ENCODE data around the gene LTBP1.
"Not testable (repeated sequence)": the region's sequence is repeated elsewhere in the genome, so short reads cannot be mapped to it uniquely, and the experiment has no call there.

LTBP1 gene

GRCh38 chr2:33430856-33431255 lies 484.1 kb downstream of the LTBP1 start:
- DNase-seq (ENCODE audit: low read depth in 2 of 2), result no peak

- no peak for DNase-seq (ENCODE audit: low read depth in 2 of 2)
Measured at GRCh38 chr2:33432871-33433270, 486.1 kb downstream of the LTBP1 start.

GRCh38 chr2:33433279-33434235 lies 486.8 kb downstream of the LTBP1 start:
- no peak for DNase-seq (ENCODE audit: low read depth in 2 of 2)

GRCh38 chr2:33435518-33435917 lies 488.8 kb downstream of the LTBP1 start:
- DNase-seq (ENCODE audit: low read depth in 2 of 2), result no peak

GRCh38 chr2:33436083-33436482 lies 489.3 kb downstream of the LTBP1 start:
- no peak for DNase-seq (ENCODE audit: low read depth in 2 of 2)

GRCh38 chr2:33437297-33437696 lies 490.5 kb downstream of the LTBP1 start:
- no peak for DNase-seq (ENCODE audit: low read depth in 2 of 2)

GRCh38 chr2:33437815-33438214 lies 491.1 kb downstream of the LTBP1 start:
- no peak for DNase-seq (ENCODE audit: low read depth in 2 of 2)

- peak in 1 of 2 donors; percentile 39 for DNase-seq (ENCODE audit: low read depth in 2 of 2)
Measured at GRCh38 chr2:33441235-33441810, 494.6 kb downstream of the LTBP1 start.

- DNase-seq (ENCODE audit: low read depth in 2 of 2), result not testable (repeated sequence)
Measured at GRCh38 chr2:33442052-33442451, 495.3 kb downstream of the LTBP1 start.

GRCh38 chr2:33442528-33443079 lies 495.9 kb downstream of the LTBP1 start:
- no peak for DNase-seq (ENCODE audit: low read depth in 2 of 2)

- DNase-seq (ENCODE audit: low read depth in 2 of 2), result no peak
Measured at GRCh38 chr2:33443274-33443829, 496.6 kb downstream of the LTBP1 start.

GRCh38 chr2:33444967-33445366 lies 498.2 kb downstream of the LTBP1 start:
- no peak for DNase-seq (ENCODE audit: low read depth in 2 of 2)

GRCh38 chr2:33448220-33448899 lies 501.6 kb downstream of the LTBP1 start:
- no peak for DNase-seq (ENCODE audit: low read depth in 2 of 2)

Data from stimulated activated CD4-positive, alpha-beta T cell treated with anti-CD3 and anti-CD28 coated beads, Interleukin-1b, Interleukin-23, amount 100 ng/mL, for 4 hours (primary cell).